Neural crest cell (in vitro differentiated cells): ENCODE measurements around the gene ABCB1. TPM values are rescaled to one million over a fixed set of nuclear protein-coding genes. Genes with fewer than 3 reads are reported as not detected.
"Not testable (repeated sequence)": the region's sequence is repeated elsewhere in the genome, so short reads cannot be mapped to it uniquely, and the experiment has no call there.

Experiments
- DNase-seq: peaks from one replicate; pipeline ENCODE4 v3.0.0; 2021; ENCODE audit warnings: low read depth, mixed read lengths, low spot score
- H3K27ac Mint-ChIP-seq: one replicate; pipeline ENCODE4 v1.8.0; 2021; ENCODE audit warnings: mild to moderate bottlenecking, mixed read lengths; ENCODE audit not compliant: unreplicated experiment
- H3K27me3 Mint-ChIP-seq: 2 replicates; pipeline ENCODE4 v1.8.0; 2021; ENCODE audit warnings: low read depth, mild to moderate bottlenecking, mixed read lengths
- H3K36me3 Mint-ChIP-seq: 2 replicates; pipeline ENCODE4 v1.8.0; 2021; ENCODE audit warnings: low read depth, mild to moderate bottlenecking, mixed read lengths
- H3K4me1 Mint-ChIP-seq: 2 replicates; pipeline ENCODE4 v1.8.0; 2021; ENCODE audit warnings: mixed read lengths
- H3K4me3 Mint-ChIP-seq: one replicate; pipeline ENCODE4 v1.8.0; 2021; ENCODE audit warnings: mild to moderate bottlenecking, mixed read lengths
- H3K9me3 Mint-ChIP-seq: 2 replicates; pipeline ENCODE4 v1.8.0; 2021; ENCODE audit warnings: mixed read lengths
- CTCF ChIP-seq: fragments of 200-600 bp; sonication (generic); conservative IDR thresholded peaks from 2 replicates; pipeline ENCODE4 v1.5.0; 2021; ENCODE audit warnings: antibody characterized with exemption, mild to moderate bottlenecking
- total RNA-seq: library from RNA; stranded (reverse); gene quantifications from 2 replicates; pipeline ENCODE4 v1.2.1, GENCODE V29; 2021

The ABCB1 gene
- total RNA-seq, 1 donor from 2014 or later = 5.6 TPM

- no peak for DNase-seq
- peaks cover 33% of the 10 kb centered on the region for H3K4me1 Mint-ChIP-seq
- peaks cover 15% of the 10 kb centered on the region for H3K27me3 Mint-ChIP-seq
- peak overlapping the region; percentile 98 for H3K27ac Mint-ChIP-seq
- TF ChIP-seq CTCF = no peak
- no peaks in the 10 kb centered on the region for H3K9me3 Mint-ChIP-seq
- peaks cover 4% of the 10 kb centered on the region for H3K36me3 Mint-ChIP-seq
- peak overlapping the region; percentile 89 for H3K4me3 Mint-ChIP-seq
Observed at GRCh38 chr7:87473986-87474385, 126.7 kb downstream of the ABCB1 start.

- H3K9me3 Mint-ChIP-seq = no peaks in the 10 kb centered on the region
- H3K36me3 Mint-ChIP-seq = peaks cover 6% of the 10 kb centered on the region
- peak overlapping the region; percentile 3 for H3K4me3 Mint-ChIP-seq
- DNase-seq = no peak
- H3K4me1 Mint-ChIP-seq = peaks cover 33% of the 10 kb centered on the region
- H3K27ac Mint-ChIP-seq = no peak overlapping the region
- peaks cover 15% of the 10 kb centered on the region for H3K27me3 Mint-ChIP-seq
- TF ChIP-seq CTCF = no peak
Observed at GRCh38 chr7:87473192-87473591, 127.5 kb downstream of the ABCB1 start.

GRCh38 chr7:87471473-87471872 is 129.2 kb downstream of the ABCB1 start:
- no peak overlapping the region for H3K27ac Mint-ChIP-seq
- peaks cover 23% of the 10 kb centered on the region for H3K36me3 Mint-ChIP-seq
- DNase-seq = no peak
- H3K9me3 Mint-ChIP-seq = peaks cover 10% of the 10 kb centered on the region
- H3K4me3 Mint-ChIP-seq = no peak overlapping the region
- H3K27me3 Mint-ChIP-seq = peaks cover 12% of the 10 kb centered on the region
- H3K4me1 Mint-ChIP-seq = peaks cover 37% of the 10 kb centered on the region
- TF ChIP-seq CTCF = no peak

DNA sequence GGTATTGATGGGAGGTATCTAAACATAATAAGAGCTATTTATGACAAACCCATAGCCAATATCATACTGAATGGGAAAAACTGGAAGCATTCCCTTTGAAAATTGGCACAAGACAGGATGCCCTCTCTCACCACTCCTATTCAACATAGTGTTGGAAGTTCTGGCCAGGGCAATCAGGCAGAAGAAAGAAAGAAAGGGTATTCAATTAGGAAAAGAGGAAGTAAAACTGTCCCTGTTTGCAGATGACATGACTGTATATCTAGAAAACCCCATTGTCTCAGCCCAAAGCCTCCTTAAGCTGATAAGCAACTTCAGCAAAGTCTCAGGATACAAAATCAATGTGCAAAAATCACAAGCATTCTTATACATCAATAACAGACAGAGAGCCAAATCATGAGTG is 131.5 kb downstream of the ABCB1 start:
- not testable (repeated sequence) for H3K27me3 Mint-ChIP-seq, H3K4me3 Mint-ChIP-seq, DNase-seq, H3K27ac Mint-ChIP-seq
- H3K36me3 Mint-ChIP-seq = peaks cover 33% of the 10 kb centered on the region
- H3K9me3 Mint-ChIP-seq = peaks cover 13% of the 10 kb centered on the region
- H3K4me1 Mint-ChIP-seq = peaks cover 38% of the 10 kb centered on the region

GRCh38 chr7:87465534-87465880 is 135.2 kb downstream of the ABCB1 start:
- H3K27ac Mint-ChIP-seq = peak overlapping the region; percentile 57

GRCh38 chr7:87464830-87465533 is 135.7 kb downstream of the ABCB1 start:
- Mint-ChIP-seq H3K9me3 (peaks cover 13% of the 10 kb centered on the region), H3K4me1 (peaks cover 33% of the 10 kb centered on the region), H3K27ac (peak overlapping the region; percentile 70), H3K36me3 (peaks cover 37% of the 10 kb centered on the region)
- not testable (repeated sequence) for DNase-seq, H3K4me3 Mint-ChIP-seq, H3K27me3 Mint-ChIP-seq

More at GRCh38 chr7:87465534-87465880, 135.2 kb downstream of the ABCB1 start:
- H3K36me3 Mint-ChIP-seq = peaks cover 37% of the 10 kb centered on the region
- H3K4me1 Mint-ChIP-seq = peaks cover 33% of the 10 kb centered on the region
- not testable (repeated sequence) for DNase-seq, H3K4me3 Mint-ChIP-seq, H3K27me3 Mint-ChIP-seq
- peaks cover 13% of the 10 kb centered on the region for H3K9me3 Mint-ChIP-seq

- Mint-ChIP-seq H3K36me3 (peaks cover 33% of the 10 kb centered on the region), H3K4me1 (peaks cover 41% of the 10 kb centered on the region), H3K27me3 (no peaks in the 10 kb centered on the region), H3K27ac (peak overlapping the region; percentile 10), H3K4me3 (peak overlapping the region; percentile 48), H3K9me3 (peaks cover 13% of the 10 kb centered on the region)
- DNase-seq = no peak
- no peak for TF ChIP-seq CTCF
Observed at GRCh38 chr7:87463982-87464381, 136.7 kb downstream of the ABCB1 start.

DNA sequence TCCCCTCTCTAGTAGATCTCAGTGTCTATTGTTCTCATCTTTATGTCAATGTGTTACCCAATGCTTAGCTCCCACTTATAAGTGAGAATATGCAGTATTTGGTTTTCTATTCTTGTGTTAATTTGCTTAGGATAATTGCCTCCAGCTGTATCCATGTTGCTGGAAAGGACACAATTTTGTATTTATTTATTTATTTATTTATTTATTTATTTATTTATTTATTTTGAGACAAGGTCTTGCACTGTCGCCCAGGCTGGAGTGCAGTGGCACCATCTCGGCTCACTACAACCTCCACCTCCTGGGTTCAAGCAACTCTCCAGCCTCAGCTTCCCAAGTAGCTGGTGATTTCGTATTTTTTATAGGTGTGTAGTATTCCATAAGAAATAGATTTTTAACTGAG is 140.2 kb downstream of the ABCB1 start:
- H3K9me3 Mint-ChIP-seq, DNase-seq, H3K36me3 Mint-ChIP-seq, H3K27me3 Mint-ChIP-seq, H3K4me3 Mint-ChIP-seq, H3K27ac Mint-ChIP-seq: not testable (repeated sequence)
- peaks cover 57% of the 10 kb centered on the region for H3K4me1 Mint-ChIP-seq
